CD4-positive, alpha-beta T cell (primary cell): Measurements from ENCODE around the gene PAPLN. TPM values are rescaled to one million over a fixed set of nuclear protein-coding genes. Genes with fewer than 3 reads are reported as not detected.
"Not testable (repeated sequence)": the region's sequence is repeated elsewhere in the genome, so short reads cannot be mapped to it uniquely, and the experiment has no call there.

Experiments
- ATAC-seq: fragments of 200-7000 bp; cut with Tn5 transposase; one replicate; pipeline ENCODE4 v1.10.0; 2022; ENCODE audit warnings: mild to moderate bottlenecking; ENCODE audit not compliant: poor library complexity
- CTCF ChIA-PET: fragments of 350-600 bp; sonication (Branson Sonifier 250); formaldehyde crosslinking; loops from one replicate; lab custom pipeline; 2021; ENCODE audit warnings: antibody characterized with exemption, inconsistent platforms; lab: Charles Lee
- POLR2A ChIA-PET: fragments of 350-600 bp; sonication (Branson Sonifier 250); formaldehyde crosslinking; loops from one replicate; lab custom pipeline; 2021; ENCODE audit warnings: antibody characterized with exemption, inconsistent platforms; lab: Charles Lee
- DNase-seq, 14 experiments: peaks; one replicate each; pipeline ENCODE4 v3.0.0-alpha.2; 2013 to 2020; ENCODE audit warnings: mixed read lengths in 2 of 14
- H3K27ac ChIP-seq, 2 donors: one replicate each; pipeline versions ENCODE4 v1.5.1 to v1.7.0; 2013; ENCODE audit warnings: low read length in 2 of 2, low read depth in 1 of 2, mild to moderate bottlenecking in 1 of 2
- H3K27me3 ChIP-seq, 2 experiments: 1 replicate in 1 of 2; 2 replicates in 1 of 2; pipeline versions ENCODE4 v1.6.1 to v1.7.0; 2013; ENCODE audit warnings: low read length in 2 of 2, control low read depth in 1 of 2, mild to moderate bottlenecking in 1 of 2, moderate library complexity in 1 of 2; ENCODE audit not compliant: insufficient read depth in 2 of 2, control insufficient read depth in 1 of 2
- H3K36me3 ChIP-seq: one replicate; pipeline ENCODE4 v1.6.1; 2013; ENCODE audit warnings: low read length, control low read depth; ENCODE audit not compliant: insufficient read depth
- H3K4me1 ChIP-seq: one replicate; pipeline ENCODE4 v1.6.1; 2013; ENCODE audit warnings: low read length, control low read depth; ENCODE audit not compliant: insufficient read depth
- H3K4me3 ChIP-seq: one replicate; pipeline ENCODE4 v1.5.1; 2013; ENCODE audit warnings: mild to moderate bottlenecking, low read length, moderate library complexity
- H3K9me3 ChIP-seq, 2 experiments: 1 replicate in 1 of 2; 2 replicates in 1 of 2; pipeline versions ENCODE4 v1.6.1 to v1.7.0; 2013; ENCODE audit warnings: low read length in 2 of 2, mild to moderate bottlenecking in 2 of 2, control low read depth in 1 of 2, moderate library complexity in 1 of 2; ENCODE audit not compliant: control insufficient read depth in 1 of 2, insufficient read depth in 1 of 2
- H3K27ac Mint-ChIP-seq: one replicate; pipeline ENCODE4 v1.8.0; 2020; ENCODE audit warnings: mixed read lengths
- H3K27me3 Mint-ChIP-seq: one replicate; pipeline ENCODE4 v1.8.0; 2021; ENCODE audit warnings: mixed read lengths
- H3K36me3 Mint-ChIP-seq: one replicate; pipeline ENCODE4 v1.8.0; 2021; ENCODE audit warnings: low read depth, mixed read lengths
- H3K4me1 Mint-ChIP-seq: one replicate; pipeline ENCODE4 v1.8.0; 2021; ENCODE audit warnings: low read depth, mixed read lengths
- H3K4me3 Mint-ChIP-seq: one replicate; pipeline ENCODE4 v1.8.0; 2020; ENCODE audit warnings: mild to moderate bottlenecking, mixed read lengths
- H3K9me3 Mint-ChIP-seq: one replicate; pipeline ENCODE4 v1.8.0; 2020; ENCODE audit warnings: mixed read lengths
- CTCF ChIP-seq: fragments of 200-600 bp; IDR thresholded peaks from one replicate; pipeline ENCODE4 v1.8.0; 2022; ENCODE audit warnings: antibody characterized with exemption, mild to moderate bottlenecking
- intact Hi-C, 2 experiments: fragments of 100-400 bp; cut with DNase I in 1 of 2; cut with micrococcal nuclease in 1 of 2; formaldehyde crosslinking; loops; one replicate each; pipeline versions ENCODE4 v1.15.1 to v1.9.0; 2023 to 2025; cut with DNase I, micrococcal nuclease
- total RNA-seq, 174 experiments: library from RNA in 2 of 174; stranded (reverse) in 2 of 174; gene quantifications; one replicate each; pipeline ENCODE4 v1.2.3 and lab custom pipeline; 2021 to 2026

PAPLN gene
- total RNA-seq, 2 experiments from 2014 or later, result 0.05 to 0.14 TPM

- no peak for ATAC-seq
- CTCF ChIA-PET, result no interaction called here
Measured at GRCh38 chr14:73191441-73191840, 45.9 kb upstream of the PAPLN start.

GRCh38 chr14:73194306-73194705 is 43.0 kb upstream of the PAPLN start:
- H3K36me3 Mint-ChIP-seq, result peaks cover 84% of the 10 kb centered on the region
- H3K4me1 ChIP-seq, H3K4me3 Mint-ChIP-seq, H3K27me3 ChIP-seq, POLR2A ChIA-PET, H3K9me3 Mint-ChIP-seq, H3K27ac Mint-ChIP-seq, ATAC-seq, H3K27ac ChIP-seq, DNase-seq, intact Hi-C loops, CTCF ChIA-PET, H3K27me3 Mint-ChIP-seq, H3K4me3 ChIP-seq, H3K9me3 ChIP-seq, H3K4me1 Mint-ChIP-seq: not testable (repeated sequence)
- peaks cover 62% of the 10 kb centered on the region for H3K36me3 ChIP-seq

More at GRCh38 chr14:73191441-73191840, 45.9 kb upstream of the PAPLN start:
- no peak for DNase-seq
- Mint-ChIP-seq H3K27me3 (no peaks in the 10 kb centered on the region), H3K36me3 (peaks cover 85% of the 10 kb centered on the region), H3K4me1 (no peaks in the 10 kb centered on the region), H3K4me3 (no peak overlapping the region), H3K9me3 (no peaks in the 10 kb centered on the region), H3K27ac (no peak overlapping the region)
- Histone ChIP-seq H3K27ac (no peak overlapping the region), H3K4me1 (no peaks in the 10 kb centered on the region), H3K36me3 (peaks cover 64% of the 10 kb centered on the region), H3K4me3 (no peak overlapping the region), H3K27me3 (no peaks in the 10 kb centered on the region), H3K9me3 (no peaks in the 10 kb centered on the region)
- POLR2A ChIA-PET, result no interaction called here
- no peak for TF ChIP-seq CTCF
- intact Hi-C loops, result no loop called here

GRCh38 chr14:73198253-73198652 is 39.1 kb upstream of the PAPLN start:
- CTCF ChIA-PET, result no interaction called here
- Mint-ChIP-seq H3K27ac (no peak overlapping the region), H3K9me3 (no peaks in the 10 kb centered on the region), H3K4me3 (no peak overlapping the region), H3K27me3 (no peaks in the 10 kb centered on the region), H3K4me1 (no peaks in the 10 kb centered on the region), H3K36me3 (peaks cover 86% of the 10 kb centered on the region)
- H3K9me3 ChIP-seq, result no peaks in the 10 kb centered on the region
- H3K27ac ChIP-seq, result no peak overlapping the region
- no peak overlapping the region for H3K4me3 ChIP-seq
- POLR2A ChIA-PET, result no interaction called here
- ATAC-seq, result no peak
- TF ChIP-seq CTCF, result no peak
- no peaks in the 10 kb centered on the region for H3K4me1 ChIP-seq
- H3K36me3 ChIP-seq, result peaks cover 60% of the 10 kb centered on the region
- H3K27me3 ChIP-seq, result no peaks in the 10 kb centered on the region
- no peak for DNase-seq
- intact Hi-C loops, result no loop called here

GRCh38 chr14:73203527-73203926 is 33.8 kb upstream of the PAPLN start:
- intact Hi-C loops, result no loop called here
- H3K27ac Mint-ChIP-seq, result no peak overlapping the region
- no peaks in the 10 kb centered on the region for H3K9me3 ChIP-seq
- no peaks in the 10 kb centered on the region for H3K4me1 Mint-ChIP-seq
- H3K27me3 Mint-ChIP-seq, result no peaks in the 10 kb centered on the region
- no peaks in the 10 kb centered on the region for H3K4me1 ChIP-seq
- H3K4me3 ChIP-seq, result no peak overlapping the region
- H3K9me3 Mint-ChIP-seq, result no peaks in the 10 kb centered on the region
- no peak for TF ChIP-seq CTCF
- ATAC-seq (no peak), DNase-seq (no peak)
- H3K27me3 ChIP-seq, result no peaks in the 10 kb centered on the region
- ChIA-PET POLR2A (no interaction called here), CTCF (no interaction called here)
- no peak overlapping the region for H3K27ac ChIP-seq
- no peak overlapping the region for H3K4me3 Mint-ChIP-seq
- H3K36me3 ChIP-seq, result peaks cover 69% of the 10 kb centered on the region
- peaks cover 90% of the 10 kb centered on the region for H3K36me3 Mint-ChIP-seq
